ENCODE results near the gene KDM2A.

KDM2A gene

GRCh38 chr11:67262731-67263675 is 143.9 kb downstream of the KDM2A start:
- DNase-seq = peak; percentile 77

- DNase-seq = no peak
Measured at GRCh38 chr11:67264260-67264659, 145.2 kb downstream of the KDM2A start.

GRCh38 chr11:67264877-67265632 is 146.0 kb downstream of the KDM2A start:
- no peak for DNase-seq

- peak; percentile 75 for DNase-seq
Measured at GRCh38 chr11:67265633-67266448, 146.8 kb downstream of the KDM2A start.

GRCh38 chr11:67266449-67267187 is 147.6 kb downstream of the KDM2A start, which contains the start of gene GRK2:
Gene GRK2, plus strand, starts transcription at chr11:67266473. Its CDS starts 227 bp downstream, at chr11:67266700.
- peak; percentile 56 for DNase-seq

GRCh38 chr11:67267188-67268080 is 148.4 kb downstream of the KDM2A start:
- no peak for DNase-seq

GRCh38 chr11:67268081-67268961 is 149.3 kb downstream of the KDM2A start:
- no peak for DNase-seq

- DNase-seq = no peak
Measured at GRCh38 chr11:67268962-67269268, 149.9 kb downstream of the KDM2A start.

GRCh38 chr11:67269401-67270255 is 150.6 kb downstream of the KDM2A start:
- no peak for DNase-seq

- no peak for DNase-seq
Measured at GRCh38 chr11:67270256-67271204, 151.5 kb downstream of the KDM2A start.

GRCh38 chr11:67271205-67271540 is 152.1 kb downstream of the KDM2A start:
- DNase-seq = no peak

- DNase-seq = no peak
Measured at GRCh38 chr11:67271541-67272284, 152.7 kb downstream of the KDM2A start.

GRCh38 chr11:67272327-67273259 is 153.5 kb downstream of the KDM2A start:
- no peak for DNase-seq

GRCh38 chr11:67273260-67273990 is 154.4 kb downstream of the KDM2A start:
- DNase-seq = no peak
